HG03342 (cell line): Measurements from ENCODE around the gene ADGRV1.

Experiments
- ATAC-seq: cut with Tn5 transposase; IDR thresholded peaks from one replicate; pipeline ENCODE4 v1.9.1; 2021; ENCODE audit warnings: mild to moderate bottlenecking, moderate library complexity; ENCODE audit not compliant: unreplicated experiment

The ADGRV1 gene

GRCh38 chr5:91123291-91123690 is 564.7 kb downstream of the ADGRV1 start:
- ATAC-seq = no peak

- no peak for ATAC-seq
Observed at GRCh38 chr5:91123901-91124300, 565.3 kb downstream of the ADGRV1 start.

GRCh38 chr5:91125916-91126315 is 567.3 kb downstream of the ADGRV1 start:
- no peak for ATAC-seq

GRCh38 chr5:91126448-91126847 is 567.9 kb downstream of the ADGRV1 start:
- ATAC-seq = no peak

GRCh38 chr5:91126888-91127287 is 568.3 kb downstream of the ADGRV1 start:
- no peak for ATAC-seq

- ATAC-seq = no peak
Observed at GRCh38 chr5:91127456-91128081, 569.0 kb downstream of the ADGRV1 start.

- no peak for ATAC-seq
Observed at GRCh38 chr5:91128604-91129003, 570.0 kb downstream of the ADGRV1 start.

- no peak for ATAC-seq
Observed at GRCh38 chr5:91129748-91130147, 571.2 kb downstream of the ADGRV1 start.

GRCh38 chr5:91130759-91131158 is 572.2 kb downstream of the ADGRV1 start:
- ATAC-seq = no peak

- ATAC-seq = peak; percentile 65
Observed at GRCh38 chr5:91132550-91132949, 574.0 kb downstream of the ADGRV1 start.

- ATAC-seq = no peak
Observed at GRCh38 chr5:91133183-91133582, 574.6 kb downstream of the ADGRV1 start.

GRCh38 chr5:91135475-91136248 is 577.1 kb downstream of the ADGRV1 start:
- ATAC-seq = no peak

GRCh38 chr5:91136271-91136670 is 577.7 kb downstream of the ADGRV1 start:
- ATAC-seq = no peak

- ATAC-seq = no peak
Observed at GRCh38 chr5:91137647-91138046, 579.0 kb downstream of the ADGRV1 start.

GRCh38 chr5:91139572-91140200 is 581.1 kb downstream of the ADGRV1 start:
- no peak for ATAC-seq

- no peak for ATAC-seq
Observed at GRCh38 chr5:91140657-91141056, 582.1 kb downstream of the ADGRV1 start.

GRCh38 chr5:91141642-91142041 is 583.0 kb downstream of the ADGRV1 start:
- no peak for ATAC-seq

- no peak for ATAC-seq
Observed at GRCh38 chr5:91142386-91142785, 583.8 kb downstream of the ADGRV1 start.

- no peak for ATAC-seq
Observed at GRCh38 chr5:91142819-91143218, 584.2 kb downstream of the ADGRV1 start.

- ATAC-seq = no peak
Observed at GRCh38 chr5:91143840-91144239, 585.2 kb downstream of the ADGRV1 start.

- no peak for ATAC-seq
Observed at GRCh38 chr5:91144491-91145332, 586.1 kb downstream of the ADGRV1 start.
